HG02763 (cell line): Measurements from ENCODE around the gene RNF25.

Experiments
- ATAC-seq: cut with Tn5 transposase; IDR thresholded peaks from one replicate; pipeline ENCODE4 v1.9.1; 2021; ENCODE audit warnings: mild to moderate bottlenecking, moderate library complexity; ENCODE audit not compliant: unreplicated experiment

The RNF25 gene

DNA sequence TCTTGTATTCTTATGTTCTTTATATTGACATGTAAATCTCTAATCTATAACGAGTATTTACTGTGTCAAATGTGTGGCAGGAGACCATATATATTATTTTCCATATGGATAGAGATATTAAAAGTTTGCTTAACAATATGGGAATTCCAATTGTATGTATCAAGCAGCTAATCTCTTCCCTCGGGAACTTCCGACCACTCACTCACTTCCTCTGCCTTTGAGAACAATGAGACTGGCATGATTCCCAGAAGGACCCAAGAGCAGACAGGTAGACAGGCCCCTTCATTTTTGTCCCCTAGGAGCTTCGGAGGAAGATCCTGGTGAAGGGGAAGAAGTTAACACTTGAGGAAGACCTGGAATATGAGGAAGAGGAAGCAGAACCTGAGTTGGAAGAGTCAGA is 40.0 kb downstream of the RNF25 start:
- no peak for ATAC-seq

DNA sequence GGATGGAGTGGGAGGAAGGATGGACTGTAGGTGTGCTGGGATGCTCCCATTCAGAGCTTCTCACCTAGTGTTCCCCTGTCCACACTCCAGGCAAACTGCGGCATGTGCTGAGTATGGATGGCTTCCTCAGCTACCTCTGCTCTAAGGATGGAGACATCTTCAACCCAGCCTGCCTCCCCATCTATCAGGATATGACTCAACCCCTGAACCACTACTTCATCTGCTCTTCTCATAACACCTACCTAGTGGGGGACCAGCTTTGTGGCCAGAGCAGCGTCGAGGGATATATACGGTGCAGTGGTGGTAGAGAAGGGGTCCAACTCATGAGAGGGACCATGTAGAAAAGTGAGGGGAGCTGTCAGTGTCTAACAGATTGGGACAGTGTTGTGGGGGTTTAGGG is 43.9 kb downstream of the RNF25 start:
- no peak for ATAC-seq

DNA sequence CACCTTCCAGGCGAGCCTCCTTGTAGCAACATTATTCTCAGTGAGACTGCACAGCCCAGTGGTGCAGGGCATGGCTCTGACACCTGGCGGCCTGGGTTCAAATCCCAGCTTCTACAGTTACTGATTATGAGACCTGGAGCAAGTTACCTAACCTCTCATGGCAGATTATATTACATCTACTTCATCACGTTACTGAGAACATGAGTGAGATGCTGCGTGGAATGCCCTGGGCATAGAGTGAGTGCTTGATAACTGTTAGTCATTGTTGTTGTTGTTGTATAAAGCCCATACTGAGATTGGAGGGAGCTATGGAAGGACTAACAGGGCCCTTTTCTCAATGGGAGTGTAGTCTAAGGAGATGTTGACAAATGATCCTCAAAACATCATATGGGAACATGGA is 45.4 kb downstream of the RNF25 start:
- no peak for ATAC-seq

DNA sequence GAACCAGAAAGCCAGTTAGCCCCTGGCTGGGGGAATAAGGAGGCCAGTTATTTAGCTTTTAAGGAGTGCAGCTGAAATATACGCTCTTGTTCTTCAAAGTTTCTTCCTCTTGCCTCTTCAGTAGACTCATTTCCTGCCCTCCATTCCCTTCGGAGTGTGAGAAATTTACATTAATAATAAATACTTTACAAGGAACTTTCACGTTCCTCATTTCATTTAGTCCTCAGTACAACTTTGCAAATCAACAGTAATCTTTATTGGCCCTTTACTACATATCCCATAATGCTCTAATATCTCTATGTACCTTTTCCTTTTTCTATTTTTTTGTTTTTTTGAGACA is 48.5 kb downstream of the RNF25 start:
- ATAC-seq = no peak

DNA sequence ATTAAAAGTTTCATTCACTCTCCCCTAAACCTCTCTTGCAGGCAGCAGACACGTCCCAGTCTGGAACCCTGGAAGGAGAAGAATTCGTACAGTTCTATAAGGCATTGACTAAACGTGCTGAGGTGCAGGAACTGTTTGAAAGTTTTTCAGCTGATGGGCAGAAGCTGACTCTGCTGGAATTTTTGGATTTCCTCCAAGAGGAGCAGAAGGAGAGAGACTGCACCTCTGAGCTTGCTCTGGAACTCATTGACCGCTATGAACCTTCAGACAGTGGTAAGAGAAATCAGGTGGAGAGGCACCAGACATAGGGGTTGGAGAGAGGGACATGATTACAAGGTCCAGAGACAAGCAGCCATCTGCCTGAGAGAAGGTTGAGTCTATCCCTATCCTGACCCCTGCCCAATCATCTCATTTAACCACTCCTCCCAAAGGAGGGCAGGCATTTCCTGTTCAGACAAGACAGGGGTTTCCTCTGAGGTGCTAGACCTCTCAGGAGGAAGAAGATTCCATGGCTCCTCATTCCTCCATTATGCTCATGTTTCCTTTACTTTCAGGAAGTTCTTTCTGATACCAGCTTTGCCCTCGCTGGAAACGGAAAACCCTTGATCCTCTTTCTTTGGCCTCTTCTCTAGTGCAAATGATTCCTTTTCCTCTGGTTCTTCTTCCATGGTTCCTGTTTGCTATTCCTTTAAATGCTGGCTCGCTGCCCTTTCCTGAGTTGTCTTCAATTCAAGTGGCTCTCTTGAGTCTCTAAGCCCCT is 49.0 kb downstream of the RNF25 start:
- ATAC-seq = no peak

DNA sequence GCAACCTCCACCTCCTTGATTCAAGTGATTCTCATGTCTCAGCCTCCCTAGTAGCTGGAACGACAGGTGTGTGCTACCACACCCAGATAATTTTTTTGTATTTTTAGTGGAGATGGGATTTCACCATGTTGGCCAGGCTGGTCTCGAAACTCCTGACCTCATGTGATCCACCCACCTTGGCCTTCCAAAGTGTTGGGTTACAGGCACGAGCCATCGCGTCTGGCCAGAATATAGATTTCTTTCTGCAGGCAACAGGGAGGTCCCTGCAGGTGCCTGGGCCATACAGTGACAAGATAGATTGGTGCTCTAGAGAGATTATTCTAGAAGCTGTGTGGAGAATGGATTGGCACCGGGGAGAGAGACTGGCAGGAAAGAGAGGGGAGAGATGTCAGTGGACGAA is 50.8 kb downstream of the RNF25 start:
- no peak for ATAC-seq

DNA sequence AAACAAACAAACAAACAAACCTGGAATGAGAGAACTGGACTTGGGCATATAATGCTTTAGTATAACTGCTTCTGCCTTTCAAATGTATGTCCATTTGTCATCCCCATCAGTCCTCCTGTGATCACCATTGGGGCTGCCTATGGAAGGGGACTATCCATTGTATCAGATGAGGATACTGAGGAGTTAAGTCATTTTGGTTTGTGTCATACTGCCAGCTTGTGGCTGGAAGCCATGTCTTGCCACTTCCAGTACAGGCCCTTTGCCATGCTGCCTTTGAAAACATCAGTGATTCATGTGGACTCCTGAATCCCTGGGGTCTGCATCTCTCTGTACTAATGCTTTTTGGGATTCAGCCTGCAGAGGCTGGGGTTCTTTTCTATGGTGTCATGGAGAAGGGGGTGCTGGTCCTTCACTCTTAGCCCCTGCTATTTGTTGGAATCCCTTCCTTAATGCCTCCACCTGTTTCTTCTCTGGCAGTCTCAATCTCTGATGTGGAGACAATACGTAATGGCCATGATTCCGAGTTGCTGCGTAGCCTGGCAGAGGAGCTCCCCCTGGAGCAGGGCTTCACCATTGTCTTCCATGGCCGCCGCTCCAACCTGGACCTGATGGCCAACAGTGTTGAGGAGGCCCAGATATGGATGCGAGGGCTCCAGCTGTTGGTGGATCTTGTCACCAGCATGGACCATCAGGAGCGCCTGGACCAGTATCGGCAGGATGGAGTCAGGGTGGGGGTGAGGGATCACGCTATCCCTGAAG is 53.5 kb downstream of the RNF25 start:
- ATAC-seq = no peak

DNA sequence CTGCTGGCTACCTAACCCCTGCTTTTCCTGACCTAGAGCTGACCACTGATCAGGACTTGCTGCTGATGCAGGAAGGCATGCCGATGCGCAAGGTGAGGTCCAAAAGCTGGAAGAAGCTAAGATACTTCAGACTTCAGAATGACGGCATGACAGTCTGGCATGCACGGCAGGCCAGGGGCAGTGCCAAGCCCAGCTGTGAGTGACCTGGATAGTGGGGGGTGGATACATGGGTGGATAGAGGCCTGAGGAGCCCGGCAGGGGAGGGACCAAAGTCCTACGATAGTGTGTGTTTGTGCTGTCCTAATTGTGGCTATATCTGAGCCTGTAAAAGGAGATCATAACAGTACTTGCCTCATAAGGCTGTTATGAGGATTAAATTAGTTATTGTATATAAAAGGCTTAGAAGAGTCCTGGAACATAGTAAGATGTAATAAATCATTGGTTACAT is 55.9 kb downstream of the RNF25 start:
- no peak for ATAC-seq
